Dendritic cell treated with granulocyte-macrophage colony-stimulating factor and Interleukin-4, amounts not matched to agents 40 ng/mL and 50 ng/mL, for 4 days (primary cell): ENCODE results near the gene MFSD6L.

Experiments
- H3K27ac Mint-ChIP-seq: one replicate; pipeline ENCODE4 v1.8.0; 2022; ENCODE audit warnings: mild to moderate bottlenecking, mixed read lengths
- H3K27me3 Mint-ChIP-seq: one replicate; pipeline ENCODE4 v1.8.0; 2022; ENCODE audit warnings: mild to moderate bottlenecking, mixed read lengths
- H3K36me3 Mint-ChIP-seq: one replicate; pipeline ENCODE4 v1.8.0; 2022; ENCODE audit warnings: low read depth, mixed read lengths
- H3K4me1 Mint-ChIP-seq: one replicate; pipeline ENCODE4 v1.8.0; 2022; ENCODE audit warnings: low read depth, mixed read lengths
- H3K4me3 Mint-ChIP-seq: one replicate; pipeline ENCODE4 v1.8.0; 2022; ENCODE audit warnings: mild to moderate bottlenecking, moderate library complexity, mixed read lengths
- H3K9me3 Mint-ChIP-seq: one replicate; pipeline ENCODE4 v1.8.0; 2022; ENCODE audit warnings: mixed read lengths
- intact Hi-C: fragments of 100-400 bp; cut with micrococcal nuclease; formaldehyde crosslinking; loops from one replicate; pipeline ENCODE4 v1.15.0; 2022

The MFSD6L gene, protein sequence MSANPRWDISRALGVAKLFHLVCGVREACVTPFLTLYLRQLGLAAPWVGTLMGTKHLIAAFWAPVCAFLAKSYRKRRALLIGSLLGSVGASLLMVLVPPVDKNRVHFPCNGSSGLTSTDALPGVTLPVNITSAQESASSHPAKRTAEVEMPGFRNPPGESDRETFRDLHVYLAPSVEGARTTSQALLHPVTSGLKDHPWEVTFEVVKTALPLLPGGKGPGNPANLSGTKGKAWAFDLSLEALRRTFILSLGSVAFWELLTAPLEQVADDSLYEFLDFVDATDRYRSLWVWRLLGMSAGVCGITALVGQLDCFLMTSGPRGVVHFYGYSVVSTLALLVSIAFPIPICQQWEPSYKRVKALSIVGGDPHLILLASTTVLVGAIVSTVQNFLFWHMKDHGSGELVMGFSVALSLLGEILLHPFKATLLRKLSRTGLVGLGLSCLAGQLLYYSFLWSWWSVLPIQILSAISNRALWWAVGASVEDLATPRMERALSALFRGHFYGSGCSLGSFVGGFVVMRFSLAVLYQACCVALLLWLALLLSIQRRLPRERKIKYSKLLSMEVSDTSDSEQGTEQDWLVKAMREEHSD

DNA sequence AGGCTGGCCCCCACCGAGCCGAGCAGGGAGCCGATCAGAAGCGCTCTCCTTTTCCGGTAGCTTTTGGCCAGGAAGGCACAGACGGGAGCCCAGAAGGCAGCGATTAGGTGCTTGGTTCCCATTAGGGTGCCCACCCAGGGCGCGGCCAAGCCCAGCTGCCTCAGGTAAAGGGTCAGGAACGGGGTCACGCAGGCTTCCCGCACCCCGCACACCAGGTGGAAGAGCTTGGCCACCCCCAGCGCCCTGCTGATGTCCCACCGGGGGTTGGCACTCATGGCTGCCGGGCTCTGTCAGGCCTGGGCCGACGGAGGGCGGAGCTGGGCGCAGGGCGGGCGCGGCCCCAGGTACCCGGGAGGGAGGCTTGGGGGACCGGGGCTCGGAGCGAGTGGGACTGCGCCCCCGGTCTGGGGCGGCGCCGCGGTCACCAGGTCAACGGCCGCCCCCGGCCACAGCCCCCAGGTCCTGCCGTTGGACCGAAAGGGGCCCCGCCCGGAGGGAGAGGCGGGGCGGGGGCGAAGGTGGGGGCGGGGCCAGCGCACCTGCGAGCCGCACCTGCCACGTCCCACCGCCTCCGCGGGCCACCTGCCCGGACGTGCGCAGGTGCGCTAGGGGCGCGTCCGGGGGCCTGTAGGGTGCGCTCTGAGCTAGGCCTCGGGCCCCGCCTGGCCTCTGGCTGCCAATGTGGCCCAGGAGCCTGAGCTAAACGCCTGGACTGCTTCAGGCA lies at the start of gene MFSD6L:
MFSD6L (minus strand) TSS at position 520 of the 724 bp plus-strand sequence; CDS start at position 275, 245 bp downstream.
- peaks cover 82% of the 10 kb centered on the region for H3K36me3 Mint-ChIP-seq
- peaks cover 21% of the 10 kb centered on the region for H3K4me1 Mint-ChIP-seq
- no peak within 1 kb of the TSS for H3K4me3 Mint-ChIP-seq
- H3K27me3 Mint-ChIP-seq = no peaks in the 10 kb centered on the region
- intact Hi-C loops = no loop called here
- no peaks in the 10 kb centered on the region for H3K9me3 Mint-ChIP-seq
- H3K27ac Mint-ChIP-seq = peak within 1 kb of the TSS; percentile 1

DNA sequence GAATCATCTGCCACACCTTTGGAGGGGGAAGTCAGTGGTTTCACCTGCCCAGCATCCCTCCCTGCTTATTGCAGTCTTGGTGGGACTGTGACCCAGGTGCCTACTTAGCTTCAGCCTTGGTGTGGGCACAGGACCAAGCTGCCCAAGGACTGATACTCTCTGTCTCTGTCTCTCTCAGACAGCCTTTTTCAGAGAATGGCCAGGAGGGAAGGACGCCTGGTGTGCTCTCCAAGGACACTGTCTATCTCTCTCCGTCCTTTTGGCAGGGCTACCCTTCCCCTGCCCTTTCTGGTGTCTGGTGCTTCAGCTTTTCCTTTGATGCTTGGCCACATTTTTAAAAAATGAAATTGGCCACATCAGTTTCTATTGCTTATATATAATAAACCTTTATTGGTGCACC lies 48.7 kb upstream of the MFSD6L start:
- no peaks in the 10 kb centered on the region for H3K27me3 Mint-ChIP-seq

DNA sequence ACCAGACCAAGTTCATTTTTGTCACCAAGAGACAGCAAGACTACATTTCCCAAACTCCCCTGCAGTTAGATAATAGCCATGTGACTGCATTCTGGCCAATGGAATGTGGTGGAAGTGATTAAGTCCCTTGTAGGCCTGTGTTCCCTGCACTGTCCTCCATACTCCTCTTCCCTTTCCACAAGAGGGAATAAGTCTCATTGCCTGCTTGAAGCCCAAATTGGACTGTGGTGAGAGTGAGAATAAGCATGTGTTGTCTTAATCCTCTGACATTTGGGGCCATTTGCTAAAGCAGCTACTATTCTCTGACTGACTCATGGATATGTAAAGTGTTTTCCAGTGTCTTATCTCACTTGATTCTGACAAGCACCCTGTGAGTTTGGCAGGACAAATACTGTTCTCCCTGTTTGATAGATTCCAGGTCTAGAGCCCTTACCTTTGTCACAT lies 47.6 kb upstream of the MFSD6L start:
- Mint-ChIP-seq H3K9me3 (no peaks in the 10 kb centered on the region), H3K36me3 (peaks cover 84% of the 10 kb centered on the region), H3K27me3 (no peaks in the 10 kb centered on the region), H3K4me3 (no peak overlapping the region), H3K4me1 (peaks cover 24% of the 10 kb centered on the region), H3K27ac (no peak overlapping the region)
- intact Hi-C loops = loop anchor here (5.0 kb wide), 1 partner anchor 46 kb away; no protein-coding TSS in a partner anchor

More for the DNA sequence above, 48.7 kb upstream of the MFSD6L start:
- Mint-ChIP-seq H3K4me3 (no peak overlapping the region), H3K27ac (no peak overlapping the region), H3K9me3 (no peaks in the 10 kb centered on the region), H3K4me1 (peaks cover 21% of the 10 kb centered on the region), H3K36me3 (peaks cover 82% of the 10 kb centered on the region)
- intact Hi-C loops = loop anchor here (5.0 kb wide), 1 partner anchor 44 kb away; no protein-coding TSS in a partner anchor

DNA sequence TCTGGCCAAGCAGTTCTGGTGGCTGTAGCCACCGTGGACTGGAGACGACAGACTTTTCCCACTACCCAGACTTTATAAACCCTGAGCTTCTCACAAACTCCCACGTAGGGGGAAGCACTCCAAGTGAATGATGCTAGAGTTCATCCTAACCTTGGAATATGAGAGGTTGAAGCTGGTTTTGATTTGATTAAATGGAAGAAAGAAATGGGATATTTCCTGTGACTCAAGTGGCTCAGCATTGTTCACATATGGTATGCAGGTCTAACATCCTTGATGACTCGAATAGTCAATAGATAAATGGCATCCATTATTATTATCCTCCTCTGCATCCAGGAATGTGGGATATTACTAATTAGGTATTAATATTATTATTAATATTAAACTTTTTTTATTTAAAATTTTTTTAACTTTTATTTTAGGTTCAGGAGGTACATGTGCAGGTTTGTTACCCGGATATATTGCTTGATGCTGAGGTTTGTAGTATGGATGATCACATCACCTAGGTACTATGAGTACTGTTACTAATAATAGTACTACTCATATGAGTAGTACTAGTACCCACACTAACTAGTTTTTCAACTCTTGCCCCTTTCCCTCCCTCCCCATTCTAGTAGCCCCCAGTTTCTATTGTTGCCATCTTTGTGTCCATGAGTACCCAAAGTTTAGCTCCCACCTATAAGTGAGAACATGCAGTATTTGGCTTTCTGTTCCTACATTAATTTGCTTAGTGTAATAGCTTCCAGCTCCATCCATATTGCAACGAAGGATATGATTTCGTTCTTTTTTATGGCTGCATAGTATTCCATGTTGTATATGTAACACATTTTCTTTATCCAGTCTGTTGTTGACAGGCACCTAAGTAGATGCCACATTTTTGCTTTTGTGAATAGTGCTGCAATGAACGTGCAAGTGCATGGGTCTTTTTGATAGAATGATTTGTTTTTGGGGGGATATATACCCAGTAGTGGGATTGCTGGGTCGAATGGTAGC lies 45.4 kb upstream of the MFSD6L start:
- no peaks in the 10 kb centered on the region for H3K27me3 Mint-ChIP-seq
- H3K27ac Mint-ChIP-seq = peak overlapping the region; percentile 24
- no peaks in the 10 kb centered on the region for H3K9me3 Mint-ChIP-seq
- intact Hi-C loops = loop anchor here (5.0 kb wide), 1 partner anchor 48 kb away; no protein-coding TSS in a partner anchor
- H3K36me3 Mint-ChIP-seq = peaks cover 75% of the 10 kb centered on the region
- H3K4me1 Mint-ChIP-seq = peaks cover 20% of the 10 kb centered on the region
- H3K4me3 Mint-ChIP-seq = no peak overlapping the region

DNA sequence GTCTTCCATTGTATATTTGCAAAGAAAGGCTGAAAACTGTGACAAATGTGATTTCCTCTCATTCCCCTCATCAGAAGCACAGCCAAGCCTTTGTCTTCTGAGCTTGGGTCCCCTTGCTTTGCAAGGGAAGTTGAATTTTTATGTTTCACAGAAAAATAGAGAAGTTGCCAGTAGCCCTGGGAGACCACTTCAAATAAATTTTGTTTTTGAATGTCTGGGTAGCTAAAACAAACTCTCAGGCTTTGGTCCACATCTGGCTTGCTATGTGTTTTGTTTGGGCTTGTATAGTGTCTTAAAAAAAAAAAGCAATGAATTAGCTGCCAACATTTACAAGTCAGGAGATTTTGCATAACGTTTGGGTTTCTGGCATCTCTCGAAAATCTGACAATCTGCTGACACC lies 44.2 kb upstream of the MFSD6L start:
- no peaks in the 10 kb centered on the region for H3K27me3 Mint-ChIP-seq
- H3K36me3 Mint-ChIP-seq = peaks cover 75% of the 10 kb centered on the region
- no peaks in the 10 kb centered on the region for H3K9me3 Mint-ChIP-seq
- peak overlapping the region; percentile 24 for H3K27ac Mint-ChIP-seq
- H3K4me3 Mint-ChIP-seq = no peak overlapping the region
- peaks cover 20% of the 10 kb centered on the region for H3K4me1 Mint-ChIP-seq
- intact Hi-C loops = no loop called here

DNA sequence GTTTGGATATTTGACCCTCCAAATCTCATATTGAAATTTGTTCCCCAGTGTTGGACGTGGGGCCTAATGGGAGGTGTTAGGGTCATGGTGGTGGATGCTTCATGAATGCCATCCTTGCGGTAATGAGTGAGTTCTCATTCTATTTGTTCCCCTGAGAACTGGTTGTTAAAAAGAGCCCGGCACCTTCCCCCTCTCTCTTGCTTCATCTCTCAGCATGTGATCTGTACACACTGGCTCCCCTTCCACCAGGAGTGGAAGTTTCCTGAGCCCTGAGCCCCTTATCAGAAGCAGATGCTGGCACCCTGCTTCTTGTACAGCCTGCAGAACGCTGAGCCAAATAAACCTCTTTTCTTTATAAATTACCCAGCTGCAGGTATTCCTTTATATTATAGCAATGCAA lies 42.7 kb upstream of the MFSD6L start:
- no peak overlapping the region for H3K4me3 Mint-ChIP-seq
- no peaks in the 10 kb centered on the region for H3K27me3 Mint-ChIP-seq
- peaks cover 20% of the 10 kb centered on the region for H3K4me1 Mint-ChIP-seq
- peaks cover 75% of the 10 kb centered on the region for H3K36me3 Mint-ChIP-seq
- H3K27ac Mint-ChIP-seq = peak overlapping the region; percentile 75
- no peaks in the 10 kb centered on the region for H3K9me3 Mint-ChIP-seq
- intact Hi-C loops = no loop called here

DNA sequence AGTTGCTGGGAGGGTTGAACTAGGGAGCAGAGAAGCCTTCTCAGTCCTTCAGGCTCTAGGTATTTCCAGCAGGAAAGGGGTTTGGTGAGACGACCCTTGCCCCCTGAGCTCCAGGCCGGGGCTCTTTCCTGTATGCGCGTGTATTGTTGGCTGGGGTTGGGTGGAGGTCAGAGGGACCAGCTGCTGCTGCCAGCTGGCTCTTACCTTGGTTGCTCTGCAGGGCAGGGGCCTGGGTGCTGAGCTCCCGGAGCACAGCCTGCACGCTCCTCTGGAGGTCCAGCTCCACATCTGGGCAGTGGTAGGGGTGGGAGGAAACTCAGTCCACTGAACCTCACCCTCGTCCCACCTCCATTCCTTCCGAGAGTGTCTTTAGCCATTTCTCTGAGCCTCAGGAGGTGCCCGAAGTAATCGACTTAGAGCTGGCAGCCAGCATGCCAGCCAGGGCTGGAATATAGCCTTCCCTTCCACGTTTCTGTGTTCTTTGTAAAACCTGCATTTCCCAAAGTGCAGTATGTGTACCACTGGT lies 40.3 kb upstream of the MFSD6L start:
- H3K4me3 Mint-ChIP-seq = no peak overlapping the region
- H3K27ac Mint-ChIP-seq = no peak overlapping the region
- peaks cover 20% of the 10 kb centered on the region for H3K4me1 Mint-ChIP-seq
- peaks cover 77% of the 10 kb centered on the region for H3K36me3 Mint-ChIP-seq
- H3K27me3 Mint-ChIP-seq = no peaks in the 10 kb centered on the region
- H3K9me3 Mint-ChIP-seq = no peaks in the 10 kb centered on the region
- intact Hi-C loops = no loop called here

DNA sequence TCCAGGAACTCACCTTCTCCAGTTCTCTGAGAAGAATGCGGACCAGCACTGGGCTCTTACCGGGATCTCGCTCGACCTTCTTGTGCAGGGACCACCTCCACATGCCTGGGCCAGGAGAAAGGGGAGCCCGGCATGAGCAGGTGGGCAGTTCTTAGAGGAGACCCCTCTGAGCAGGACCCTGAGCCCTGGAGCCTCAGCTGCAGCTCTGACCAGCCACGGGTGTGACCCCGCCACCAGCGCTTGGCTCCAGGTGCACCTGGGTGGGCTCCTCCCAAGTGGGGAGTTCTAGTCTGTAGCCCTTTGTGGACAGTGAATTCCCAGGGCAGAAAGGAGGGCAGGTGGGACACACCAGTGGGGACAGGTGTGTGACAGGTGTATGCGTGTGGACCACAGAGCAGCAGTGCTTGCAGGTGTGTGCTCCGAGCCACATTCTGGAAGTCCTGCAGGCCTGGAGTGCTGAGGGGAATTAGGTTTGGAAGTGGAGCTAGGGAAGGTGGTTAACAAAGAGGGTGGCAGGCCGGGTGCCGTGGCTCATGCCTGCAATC lies 39.5 kb upstream of the MFSD6L start:
- Mint-ChIP-seq H3K27me3 (no peaks in the 10 kb centered on the region), H3K9me3 (no peaks in the 10 kb centered on the region), H3K27ac (no peak overlapping the region), H3K4me3 (no peak overlapping the region), H3K36me3 (peaks cover 86% of the 10 kb centered on the region), H3K4me1 (peaks cover 14% of the 10 kb centered on the region)
- intact Hi-C loops = no loop called here

DNA sequence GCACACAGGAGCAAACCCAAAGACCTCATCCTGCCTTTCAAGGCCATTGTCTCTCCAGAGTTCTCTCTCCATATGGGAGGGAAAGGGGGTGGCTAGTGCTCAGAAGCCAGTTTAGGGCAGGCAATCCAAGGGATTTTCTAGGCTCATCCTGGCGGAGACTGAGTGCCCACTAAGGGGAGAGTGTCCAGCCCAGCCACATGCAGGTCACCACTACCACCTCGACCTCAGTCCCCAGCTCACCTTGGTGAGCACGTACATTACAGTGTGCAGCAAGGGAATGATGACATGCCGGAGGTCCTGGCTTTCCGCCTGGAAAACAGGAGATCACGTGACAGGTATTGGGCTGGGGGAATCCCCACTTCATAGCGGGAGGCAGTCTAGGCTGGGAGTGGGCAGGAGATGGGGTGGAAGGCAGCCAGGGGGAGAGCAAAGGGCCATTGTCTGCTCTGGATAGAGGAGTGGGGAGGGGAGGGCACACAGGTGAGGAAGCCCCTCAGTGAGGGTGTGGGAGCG lies 38.5 kb upstream of the MFSD6L start:
- Mint-ChIP-seq H3K27ac (no peak overlapping the region), H3K4me1 (peaks cover 6% of the 10 kb centered on the region), H3K9me3 (no peaks in the 10 kb centered on the region), H3K27me3 (no peaks in the 10 kb centered on the region), H3K36me3 (peaks cover 89% of the 10 kb centered on the region), H3K4me3 (no peak overlapping the region)
- intact Hi-C loops = no loop called here

DNA sequence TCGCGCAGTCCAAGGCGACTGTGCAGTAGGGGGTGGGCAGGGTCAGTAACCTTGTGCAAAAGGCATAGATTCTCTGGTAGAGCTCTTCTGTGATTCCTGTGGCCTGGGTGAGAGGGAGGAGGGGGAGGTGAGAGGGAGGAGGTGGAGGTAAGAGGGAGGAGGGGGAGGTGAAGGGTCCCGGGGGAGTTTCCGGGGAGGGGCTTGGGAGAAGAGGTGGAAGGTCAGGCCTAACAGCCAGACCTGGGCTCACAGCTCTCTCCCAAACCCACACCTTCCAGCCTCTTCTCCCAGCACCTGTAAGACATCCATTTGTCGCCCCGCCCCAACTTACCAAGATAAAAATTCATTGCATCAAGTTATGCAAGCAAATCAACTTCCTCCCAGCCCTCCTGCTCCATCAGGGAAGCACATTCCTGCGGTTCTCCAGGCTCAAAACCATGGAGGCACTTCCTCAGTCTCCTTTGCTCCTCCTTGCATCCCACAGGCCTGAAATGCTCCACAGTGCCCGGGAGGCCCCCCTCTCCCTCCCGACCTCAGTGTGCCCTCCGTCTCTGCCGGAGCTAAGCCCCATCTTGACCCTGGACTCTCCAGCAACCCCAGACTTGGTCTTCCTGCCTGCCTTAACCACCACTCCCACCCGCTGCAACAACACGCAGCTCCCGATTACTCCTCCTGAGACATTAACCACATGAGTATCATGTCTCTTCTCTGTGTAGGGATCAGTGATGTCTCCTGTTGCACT lies 37.8 kb upstream of the MFSD6L start:
- intact Hi-C loops = no loop called here
- no peak overlapping the region for H3K4me3 Mint-ChIP-seq
- peaks cover 85% of the 10 kb centered on the region for H3K36me3 Mint-ChIP-seq
- H3K27ac Mint-ChIP-seq = no peak overlapping the region
- H3K27me3 Mint-ChIP-seq = no peaks in the 10 kb centered on the region
- H3K9me3 Mint-ChIP-seq = no peaks in the 10 kb centered on the region
- H3K4me1 Mint-ChIP-seq = peaks cover under 1% of the 10 kb centered on the region

DNA sequence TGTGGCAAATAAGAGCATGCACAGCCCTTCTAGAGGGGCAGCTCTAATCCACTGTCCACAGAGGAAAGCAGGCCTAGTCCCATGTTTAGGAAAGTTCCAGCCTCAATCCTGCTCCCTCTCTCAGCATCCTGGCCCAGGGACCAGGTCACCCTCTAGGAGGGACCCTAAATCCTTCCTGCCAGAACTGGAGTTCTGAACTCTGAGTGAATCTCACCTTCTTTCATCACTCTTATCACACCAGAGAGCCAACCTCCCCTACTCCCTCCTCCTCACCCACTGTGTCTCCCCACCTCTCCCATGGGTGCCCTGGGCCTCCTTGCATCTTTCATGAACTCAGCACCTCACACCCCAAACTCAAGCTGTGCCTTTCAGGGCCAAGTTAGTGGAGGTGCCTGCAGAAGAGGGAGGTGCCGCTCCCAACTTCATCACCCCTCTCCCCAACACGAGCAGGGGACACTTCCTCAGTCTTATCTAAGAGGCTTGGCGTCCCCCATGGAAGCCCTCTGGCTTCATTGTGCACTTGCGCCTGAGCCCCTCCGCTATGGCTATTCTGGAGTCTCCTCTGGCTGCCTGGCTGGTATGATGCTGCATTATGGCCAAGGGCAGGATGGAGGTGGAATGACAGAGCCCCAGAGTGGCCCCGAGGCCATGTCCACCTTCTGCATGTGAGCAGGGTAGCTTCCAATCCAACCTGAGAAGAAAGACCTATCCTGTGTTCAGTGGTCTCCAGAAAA lies 36.6 kb upstream of the MFSD6L start:
- Mint-ChIP-seq H3K4me1 (no peaks in the 10 kb centered on the region), H3K27me3 (no peaks in the 10 kb centered on the region), H3K36me3 (peaks cover 73% of the 10 kb centered on the region), H3K27ac (no peak overlapping the region), H3K4me3 (no peak overlapping the region), H3K9me3 (no peaks in the 10 kb centered on the region)
- intact Hi-C loops = no loop called here

DNA sequence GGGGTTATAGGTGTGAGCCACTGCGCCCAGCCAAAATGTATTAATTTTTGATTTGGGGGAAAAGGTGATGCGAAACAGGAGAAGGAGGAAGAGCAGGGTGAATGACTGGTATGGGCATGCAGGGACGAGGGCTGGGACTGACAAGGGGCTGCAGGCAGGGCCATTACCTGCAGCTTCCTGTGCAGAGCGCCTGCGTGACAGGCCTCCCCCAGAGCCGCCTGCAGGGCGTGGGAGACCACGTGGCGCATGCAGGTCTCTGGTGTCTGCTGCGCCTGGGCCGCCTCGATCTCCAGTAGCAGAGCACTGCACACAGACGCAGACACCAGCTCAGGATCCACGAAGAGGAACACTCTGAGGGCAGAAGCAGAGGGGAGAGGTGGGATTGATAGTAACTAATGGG lies 35.9 kb upstream of the MFSD6L start:
- no peak overlapping the region for H3K4me3 Mint-ChIP-seq
- no peaks in the 10 kb centered on the region for H3K27me3 Mint-ChIP-seq
- peaks cover 73% of the 10 kb centered on the region for H3K36me3 Mint-ChIP-seq
- H3K9me3 Mint-ChIP-seq = no peaks in the 10 kb centered on the region
- intact Hi-C loops = no loop called here
- H3K4me1 Mint-ChIP-seq = no peaks in the 10 kb centered on the region
- H3K27ac Mint-ChIP-seq = no peak overlapping the region
